IPS DF 19.7 (cell line): ENCODE results near the gene TECPR1.

Source experiments
- DNase-seq: peaks from one replicate; pipeline ENCODE4 v3.0.0-alpha.2; 2013; ENCODE audit warnings: low read depth, low spot score

TECPR1 gene

DNA sequence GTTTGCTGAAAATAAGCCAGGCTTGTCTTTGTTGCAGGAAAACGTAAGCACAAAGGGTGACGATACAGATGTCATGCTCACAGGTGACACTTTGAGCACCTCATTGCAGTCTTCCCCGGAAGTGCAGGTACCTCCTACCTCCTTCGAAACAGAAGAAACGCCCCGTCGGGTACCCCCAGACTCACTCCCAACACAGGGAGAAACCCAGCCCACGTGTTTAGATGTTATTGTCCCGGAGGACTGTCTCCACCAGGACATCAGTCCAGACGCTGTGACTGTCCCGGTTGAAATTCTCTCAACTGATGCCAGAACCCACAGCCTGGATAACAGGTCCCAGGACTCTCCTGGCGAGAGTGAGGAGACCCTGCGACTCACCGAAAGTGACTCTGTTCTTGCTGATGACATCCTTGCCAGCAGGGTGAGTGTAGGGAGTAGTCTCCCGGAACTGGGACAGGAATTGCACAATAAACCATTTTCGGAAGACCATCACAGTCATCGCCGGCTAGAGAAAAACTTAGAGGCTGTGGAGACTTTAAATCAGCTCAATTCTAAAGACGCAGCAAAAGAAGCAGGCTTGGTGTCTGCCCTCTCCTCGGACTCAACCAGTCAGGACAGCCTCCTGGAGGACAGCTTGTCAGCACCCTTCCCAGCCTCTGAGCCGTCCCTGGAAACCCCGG lies 59.1 kb downstream of the TECPR1 start:
- no peak for DNase-seq

DNA sequence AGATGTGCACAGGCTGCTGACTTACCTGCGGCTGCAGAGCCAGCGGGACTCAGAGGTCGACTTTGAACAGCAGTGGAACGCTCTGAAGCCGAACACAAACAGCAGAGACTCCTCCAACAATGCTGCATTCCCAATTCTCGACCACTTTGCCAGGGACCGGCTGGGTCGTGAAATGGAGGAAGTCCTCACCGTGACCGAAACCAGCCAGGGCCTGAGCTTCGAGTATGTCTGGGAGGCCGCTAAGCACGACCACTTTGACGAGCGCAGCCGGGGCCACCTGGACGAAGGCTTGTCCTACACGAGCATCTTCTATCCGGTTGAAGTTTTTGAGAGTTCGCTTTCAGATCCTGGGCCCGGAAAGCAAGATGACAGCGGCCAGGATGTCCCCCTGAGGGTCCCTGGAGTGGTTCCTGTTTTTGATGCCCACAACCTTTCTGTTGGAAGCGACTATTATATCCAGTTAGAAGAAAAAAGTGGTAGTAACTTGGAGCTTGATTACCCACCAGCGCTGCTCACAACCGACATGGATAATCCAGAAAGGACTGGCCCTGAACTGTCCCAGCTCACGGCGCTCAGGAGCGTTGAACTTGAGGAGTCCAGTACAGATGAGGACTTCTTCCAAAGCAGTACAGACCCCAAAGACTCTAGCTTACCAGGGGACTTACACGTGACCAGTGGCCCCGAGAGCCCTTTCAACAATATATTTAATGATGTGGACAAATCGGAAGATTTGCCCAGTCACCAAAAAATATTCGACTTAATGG lies 60.2 kb downstream of the TECPR1 start:
- DNase-seq, result no peak

DNA sequence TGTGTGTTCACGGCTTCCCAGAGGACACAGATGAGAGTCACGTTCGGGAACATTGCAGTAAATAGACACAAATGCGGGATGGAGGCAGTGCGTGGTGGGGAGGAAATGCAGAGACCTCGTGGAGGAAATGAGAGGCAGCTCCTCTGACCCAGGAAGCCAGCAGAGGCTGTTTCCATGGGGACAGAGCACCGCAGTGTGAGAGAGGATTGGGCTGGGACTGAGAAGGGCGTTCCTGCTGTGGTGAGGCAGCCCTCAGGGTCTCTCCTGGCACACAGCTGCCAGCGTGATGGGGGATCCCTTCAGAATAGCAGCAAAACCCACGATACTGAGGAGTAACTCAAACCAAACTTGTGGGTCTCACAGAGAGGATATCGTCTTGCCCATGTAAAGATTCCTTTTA lies 62.5 kb downstream of the TECPR1 start:
- DNase-seq, result no peak

DNA sequence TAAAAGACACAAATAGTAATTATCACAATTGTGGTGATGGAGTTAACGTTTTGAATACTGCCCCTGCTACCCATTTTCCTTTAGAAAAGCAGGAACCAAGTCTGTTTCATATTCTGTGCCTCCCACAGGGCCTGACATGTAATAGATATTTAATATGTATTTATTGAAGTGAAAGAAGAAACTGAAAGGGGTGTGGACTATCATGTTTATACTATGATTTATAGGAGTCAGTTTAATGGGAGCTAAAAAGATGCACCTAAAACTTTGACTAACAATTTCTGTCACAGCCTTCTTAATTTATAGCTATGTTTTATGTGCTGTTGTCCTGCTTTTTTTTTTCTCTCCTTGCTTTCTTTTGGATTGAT lies 64.9 kb downstream of the TECPR1 start:
- DNase-seq, result no peak

DNA sequence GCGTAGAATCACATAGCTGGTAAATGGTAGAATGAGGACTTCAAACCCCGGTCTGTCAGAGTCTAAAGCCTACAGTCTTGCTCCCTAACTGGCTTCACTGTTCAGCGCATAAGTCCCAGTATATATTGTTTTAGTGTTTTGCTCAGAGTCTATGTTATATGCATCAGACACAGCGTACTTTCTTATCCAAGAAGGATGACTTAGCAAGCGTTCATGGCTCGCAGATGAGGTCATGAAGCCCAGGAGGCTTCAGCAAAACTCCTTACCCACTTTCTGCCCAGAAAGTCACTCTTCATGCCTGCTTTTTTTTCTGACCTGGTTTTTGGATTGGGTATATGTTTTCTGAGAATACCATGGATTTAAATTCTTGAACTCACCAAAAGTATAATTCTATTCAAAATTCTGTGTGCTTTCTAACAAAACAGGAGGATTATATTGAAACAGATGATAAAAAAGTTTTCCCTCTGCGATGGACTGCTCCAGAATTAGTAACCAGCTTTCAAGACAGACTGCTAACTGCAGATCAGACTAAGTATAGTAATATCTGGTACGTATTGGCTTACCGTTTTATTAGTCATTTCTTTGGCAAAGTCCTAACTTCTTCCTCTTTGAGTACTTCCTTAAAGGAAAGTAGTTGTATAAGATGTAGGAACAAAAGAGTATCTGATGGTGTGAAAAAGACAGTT lies 65.4 kb downstream of the TECPR1 start:
- no peak for DNase-seq

DNA sequence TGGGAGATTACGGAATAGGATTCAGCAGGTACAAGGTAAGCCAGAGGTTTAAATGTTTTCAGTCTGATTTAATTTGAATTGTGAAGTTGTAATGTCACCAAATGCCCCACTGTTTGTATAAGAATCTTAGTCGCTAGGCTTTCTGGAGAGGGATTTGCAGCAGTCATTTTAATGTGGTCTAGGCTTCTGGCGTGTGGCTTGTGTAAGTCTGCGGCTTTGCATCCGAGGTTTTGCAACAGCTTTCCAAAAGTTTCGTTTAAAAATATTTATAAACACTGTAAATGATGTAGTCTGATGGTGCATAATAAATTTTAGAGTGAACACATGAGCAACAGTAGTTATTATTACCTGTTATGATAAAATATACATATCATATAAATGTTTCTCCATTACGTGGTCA lies 66.9 kb downstream of the TECPR1 start:
- no peak for DNase-seq

DNA sequence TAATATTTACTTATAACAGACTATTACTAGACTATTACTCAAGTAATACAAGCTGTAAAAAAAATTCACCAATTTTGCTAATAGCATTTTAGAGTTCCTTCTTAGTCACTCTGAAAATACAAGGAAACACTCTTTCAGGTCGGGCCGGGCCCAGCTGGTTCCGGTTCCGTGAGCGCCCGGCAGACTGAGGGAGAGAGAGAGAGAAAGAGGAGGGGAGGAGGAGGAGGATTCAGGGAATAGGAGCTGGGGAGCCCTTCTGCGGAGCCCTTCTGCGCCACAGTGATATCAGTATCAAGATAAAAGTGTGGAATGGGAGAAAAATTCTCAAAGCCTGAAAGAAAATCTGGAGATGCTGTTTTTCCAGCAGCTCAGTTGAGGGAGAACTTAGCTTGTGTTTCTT lies 71.3 kb downstream of the TECPR1 start:
- no peak for DNase-seq

DNA sequence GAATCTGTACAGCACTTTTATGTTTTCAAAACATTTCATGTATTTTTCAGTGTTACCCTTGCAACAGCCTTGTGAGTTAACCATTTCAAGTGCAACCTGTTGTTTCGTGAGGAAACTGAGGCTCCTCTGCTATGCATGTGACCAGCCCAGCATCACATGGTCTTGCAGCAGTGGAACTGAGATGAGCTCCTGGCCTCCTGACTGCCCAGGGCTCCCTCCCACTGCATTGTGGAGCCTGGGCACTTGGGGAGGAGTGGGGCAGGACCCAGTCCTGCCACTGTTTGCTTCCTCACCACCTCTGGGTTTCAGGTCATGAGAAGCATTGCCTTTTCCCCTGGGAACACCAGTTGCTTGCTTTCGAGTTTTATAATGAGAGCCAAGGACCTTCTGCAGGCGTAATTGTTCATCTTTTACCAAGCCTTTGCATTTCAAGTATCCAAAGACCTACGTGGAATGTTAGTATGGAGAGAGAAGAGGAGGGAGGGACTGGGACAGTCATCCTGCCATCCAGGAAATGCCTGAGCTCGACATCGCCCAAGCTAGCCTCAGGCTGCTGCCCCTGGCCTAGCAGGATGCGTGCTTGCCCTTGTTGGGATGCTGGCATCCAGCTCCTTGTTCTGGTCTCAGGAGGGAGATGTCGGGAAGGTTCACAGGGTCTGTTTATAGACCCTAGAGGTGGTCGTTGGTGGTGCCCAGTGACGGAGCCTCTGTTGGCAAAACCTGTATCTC lies 73.1 kb downstream of the TECPR1 start:
- no peak for DNase-seq

DNA sequence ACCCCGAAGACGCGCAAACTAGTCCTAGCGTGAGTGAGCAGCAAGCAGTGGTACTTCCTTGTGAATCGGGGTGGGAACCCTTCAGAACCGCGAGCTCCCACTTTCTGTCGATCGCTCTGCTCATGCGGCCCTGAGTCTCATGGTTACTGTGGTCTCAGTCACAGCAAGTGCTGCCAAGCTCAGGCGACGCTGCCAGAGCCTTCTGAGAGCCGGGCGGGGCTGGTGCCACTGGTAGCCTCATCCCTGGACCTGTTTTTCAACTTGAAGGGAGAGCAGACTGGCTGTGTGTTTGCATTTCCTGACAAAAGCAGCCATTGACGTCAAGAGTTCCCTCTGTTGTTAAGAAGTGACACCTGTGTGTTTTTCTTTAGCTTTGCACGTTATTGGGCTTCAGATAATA lies 73.7 kb downstream of the TECPR1 start:
- DNase-seq, result no peak

DNA sequence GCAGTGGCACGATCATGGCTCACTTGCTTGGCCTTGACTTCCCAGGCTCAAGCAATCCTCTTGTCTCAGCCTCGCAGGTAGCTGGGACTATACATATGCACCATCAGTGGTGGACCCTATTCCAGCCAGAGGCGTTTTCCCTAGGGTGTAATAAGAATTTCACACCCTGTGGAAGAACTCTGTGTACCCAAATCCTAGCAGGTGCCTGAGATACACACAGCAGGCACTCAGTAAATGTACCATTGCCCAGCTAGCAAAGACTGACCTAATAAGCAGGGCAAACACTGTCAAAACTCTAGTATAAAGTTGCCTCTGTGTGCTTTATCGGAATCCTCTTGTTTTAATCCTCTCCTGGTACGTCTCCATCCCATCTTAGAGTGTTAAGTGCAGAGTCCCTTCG lies 74.5 kb downstream of the TECPR1 start:
- no peak for DNase-seq

DNA sequence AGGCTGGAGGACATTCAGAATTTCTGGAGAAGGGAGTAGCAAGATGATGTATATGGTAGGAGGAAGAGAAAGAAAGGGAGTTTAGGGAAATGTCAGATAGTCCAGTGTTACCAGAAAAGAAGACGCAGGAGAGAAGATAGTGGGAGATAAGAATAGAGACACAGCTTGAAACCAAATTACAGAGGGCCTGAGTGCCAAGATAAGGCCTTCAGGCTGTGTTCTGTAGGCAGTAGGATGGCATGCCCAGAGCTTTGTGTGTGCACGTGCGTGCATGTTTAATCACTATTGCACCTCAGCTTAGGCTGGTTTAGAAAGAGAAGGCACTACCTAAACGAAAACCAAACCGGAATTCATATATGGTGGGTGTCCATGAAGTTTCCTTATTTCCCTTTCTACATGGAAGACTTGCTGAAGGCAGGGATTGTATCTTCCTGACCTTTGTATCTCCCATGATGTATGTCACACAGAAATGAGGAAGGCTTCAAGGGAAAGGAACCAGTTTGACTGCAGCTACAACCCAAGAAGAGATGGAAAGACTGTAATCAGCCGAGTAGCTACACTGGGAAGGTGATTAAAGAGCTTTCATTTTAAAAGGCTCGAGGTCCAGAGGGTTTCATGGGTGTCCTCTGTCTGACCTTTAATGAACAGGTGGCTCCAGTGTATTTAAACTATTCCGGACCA lies 76.6 kb downstream of the TECPR1 start:
- DNase-seq, result no peak

DNA sequence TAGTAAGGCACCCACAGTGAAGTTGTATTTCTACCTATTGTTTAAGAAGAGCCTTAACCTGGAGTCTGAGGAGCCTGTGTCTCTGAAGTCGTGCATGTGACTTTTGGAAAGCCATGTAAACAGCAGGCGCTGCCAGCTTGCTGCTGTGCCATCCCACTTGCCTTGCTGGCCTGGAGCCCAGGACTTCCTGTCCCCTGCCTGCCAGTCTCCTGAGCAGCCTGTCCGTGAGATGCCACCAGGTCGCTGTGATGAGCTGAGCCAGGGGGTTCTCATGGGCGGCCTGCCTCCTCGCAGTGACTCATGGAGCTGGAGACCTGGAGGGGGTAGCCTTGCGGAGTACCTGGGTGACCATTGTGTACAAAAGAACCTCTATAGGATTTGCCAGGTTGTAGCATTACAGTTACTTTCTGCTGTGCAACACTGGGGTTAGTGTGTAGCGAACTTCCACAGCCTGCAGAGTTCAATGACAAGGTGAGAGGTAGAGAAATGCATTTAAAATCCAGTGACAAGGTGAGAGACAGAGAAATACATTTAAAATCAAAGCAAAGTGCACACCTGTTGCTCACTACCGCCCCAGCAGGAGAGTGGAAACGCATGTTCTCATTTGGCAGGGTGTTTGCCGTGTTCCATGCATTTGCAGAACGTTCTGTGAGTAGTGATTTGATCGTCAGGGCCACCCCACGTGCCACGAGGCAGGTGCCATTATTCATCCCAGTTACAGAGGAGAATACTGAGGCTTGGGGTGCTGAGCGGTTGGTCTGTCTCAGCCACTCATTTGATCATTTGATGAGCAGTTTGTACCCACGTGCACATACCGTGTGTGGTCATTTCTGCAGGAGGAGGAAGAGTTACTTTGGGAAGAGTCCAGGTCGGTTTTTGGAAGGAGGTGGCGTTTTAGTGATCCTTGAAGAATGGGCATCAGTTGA lies 77.4 kb downstream of the TECPR1 start:
- no peak for DNase-seq

DNA sequence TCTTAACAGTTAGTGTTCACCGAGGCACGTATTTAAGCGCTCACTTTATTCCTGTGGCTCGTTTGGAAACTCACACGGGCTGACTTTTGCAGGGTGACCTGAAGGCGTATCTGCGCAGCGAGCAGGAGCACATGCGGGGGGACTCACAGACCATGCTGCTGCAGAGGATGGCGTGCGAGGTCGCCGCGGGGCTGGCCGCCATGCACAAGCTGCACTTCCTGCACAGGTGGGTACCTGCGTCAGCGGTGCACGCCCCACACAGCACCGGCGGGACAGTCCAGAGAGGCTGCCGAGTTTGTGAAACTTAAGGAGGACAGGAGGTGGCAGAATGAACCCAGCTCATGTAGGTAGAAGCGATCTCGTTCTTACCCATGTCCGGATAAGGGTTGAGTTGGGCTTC lies 80.6 kb downstream of the TECPR1 start:
- no peak for DNase-seq

DNA sequence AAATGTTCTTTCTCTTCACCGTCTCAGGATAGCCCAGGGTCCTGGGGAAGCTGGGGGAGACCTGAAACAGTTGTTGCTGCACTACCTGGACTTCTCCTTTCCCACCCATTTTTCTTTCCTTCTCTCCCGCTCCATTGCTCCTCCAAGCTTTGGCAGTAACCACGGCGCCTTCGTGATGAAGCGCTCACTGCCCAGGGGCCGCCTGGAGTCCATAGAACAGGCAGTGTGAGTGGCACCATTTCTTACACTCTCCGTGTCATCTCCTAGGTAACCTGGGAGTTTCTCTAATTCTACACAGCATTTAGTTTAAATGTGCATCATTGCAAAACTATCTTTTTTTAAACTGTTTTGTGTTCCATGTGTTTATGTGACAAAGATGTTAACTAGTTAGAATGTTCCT lies 81.1 kb downstream of the TECPR1 start:
- DNase-seq, result no peak

DNA sequence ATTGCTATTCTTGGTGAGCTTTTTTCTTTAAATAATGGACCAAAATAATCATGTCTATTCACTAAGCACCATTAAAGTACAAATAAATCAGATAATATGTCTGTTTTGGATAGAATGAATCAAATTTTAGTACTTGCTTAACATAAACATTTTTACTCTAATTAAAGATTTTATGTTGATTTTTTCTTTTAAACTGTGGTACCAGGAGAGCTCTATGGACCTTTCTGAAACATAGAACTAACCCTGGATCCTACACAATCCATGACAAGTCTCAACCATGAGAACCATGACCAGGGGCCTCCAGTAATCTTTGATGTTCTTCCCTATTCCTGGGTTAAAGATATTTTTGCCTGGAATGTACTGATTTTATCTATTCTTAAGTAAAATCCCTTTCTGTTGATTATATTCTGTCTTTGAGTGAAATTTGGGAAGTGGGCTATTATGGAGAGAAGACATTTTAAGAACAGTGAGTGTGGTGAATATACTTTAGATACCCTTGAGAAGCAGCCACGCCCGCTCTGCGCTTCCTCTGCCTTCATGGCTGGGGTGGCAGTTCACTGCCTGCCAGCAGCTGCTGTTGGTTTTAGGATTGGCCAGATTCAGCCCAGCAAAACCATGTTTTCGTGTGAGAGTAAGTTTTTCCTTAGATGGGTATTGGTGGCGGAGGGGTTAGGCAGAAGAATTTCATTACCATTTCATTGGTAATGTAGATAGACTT lies 83.0 kb downstream of the TECPR1 start:
- DNase-seq, result no peak

DNA sequence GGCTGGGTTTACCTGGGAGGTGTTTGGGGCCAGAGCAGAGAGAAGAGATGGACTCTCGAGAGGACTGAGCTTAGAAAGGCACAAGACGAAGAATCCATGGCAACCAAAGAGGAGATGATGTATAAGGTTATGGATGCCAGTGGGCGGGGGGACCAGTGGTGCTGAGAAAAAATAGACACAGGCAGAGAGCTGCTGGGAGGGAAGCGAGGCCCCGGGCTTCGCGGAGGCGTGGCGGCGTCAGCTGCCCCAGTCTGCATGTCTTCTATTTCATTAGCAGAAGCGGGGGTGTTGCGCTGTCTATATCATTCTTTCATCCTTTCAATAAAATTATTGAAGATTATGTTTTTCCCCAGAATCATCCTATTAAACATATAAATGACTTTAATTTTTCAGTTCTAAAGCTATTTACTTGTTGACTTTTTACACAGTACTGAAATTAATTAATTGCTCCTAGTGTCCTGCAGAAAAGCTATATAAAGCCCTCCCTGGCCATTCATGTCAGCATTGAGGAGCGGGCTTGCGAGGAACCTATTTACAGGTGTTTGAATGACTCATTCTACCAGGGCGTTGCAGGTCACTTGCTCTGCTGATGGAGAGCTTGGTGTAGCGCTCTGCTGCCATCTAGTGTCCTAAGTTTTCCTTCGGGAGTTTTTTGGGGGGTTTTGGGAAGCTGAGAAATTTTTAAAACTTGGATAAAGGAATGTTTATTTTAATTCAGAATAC lies 83.7 kb downstream of the TECPR1 start:
- peak; percentile 54 for DNase-seq

DNA sequence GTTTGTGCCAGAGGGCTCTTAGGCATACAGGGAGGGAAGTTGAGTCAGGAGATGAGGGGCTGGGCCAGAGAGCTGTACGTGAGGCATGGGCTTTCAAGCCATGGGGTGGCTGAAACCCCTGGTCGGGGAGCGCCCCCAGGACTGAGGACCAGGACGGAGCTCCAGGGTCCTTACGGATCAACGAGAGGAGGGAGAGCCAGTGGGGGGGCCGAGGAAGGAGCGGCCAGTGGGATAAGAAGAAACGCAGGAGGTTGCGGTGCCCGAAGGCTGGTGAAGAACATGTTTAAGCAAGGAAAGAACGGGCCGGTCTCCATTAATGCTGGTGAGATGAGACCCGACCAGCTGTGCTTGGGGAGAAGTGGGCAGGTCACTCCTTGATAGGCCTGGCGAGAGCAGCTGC lies 84.4 kb downstream of the TECPR1 start:
- DNase-seq, result no peak

DNA sequence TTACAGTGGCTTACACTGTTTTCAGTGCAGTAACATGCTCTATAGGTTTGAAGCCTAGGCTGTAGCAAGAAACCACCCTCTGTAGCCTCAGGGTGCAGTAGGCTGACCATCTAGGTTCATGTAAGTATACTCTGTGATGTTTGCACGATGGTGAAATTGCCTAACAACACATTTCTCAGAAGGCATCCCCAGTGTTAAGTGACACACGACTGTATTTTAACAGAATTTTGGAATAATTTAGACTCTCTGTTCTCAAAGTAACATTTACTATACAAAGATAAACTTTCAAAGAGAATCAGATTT lies 85.4 kb downstream of the TECPR1 start:
- DNase-seq, result no peak

DNA sequence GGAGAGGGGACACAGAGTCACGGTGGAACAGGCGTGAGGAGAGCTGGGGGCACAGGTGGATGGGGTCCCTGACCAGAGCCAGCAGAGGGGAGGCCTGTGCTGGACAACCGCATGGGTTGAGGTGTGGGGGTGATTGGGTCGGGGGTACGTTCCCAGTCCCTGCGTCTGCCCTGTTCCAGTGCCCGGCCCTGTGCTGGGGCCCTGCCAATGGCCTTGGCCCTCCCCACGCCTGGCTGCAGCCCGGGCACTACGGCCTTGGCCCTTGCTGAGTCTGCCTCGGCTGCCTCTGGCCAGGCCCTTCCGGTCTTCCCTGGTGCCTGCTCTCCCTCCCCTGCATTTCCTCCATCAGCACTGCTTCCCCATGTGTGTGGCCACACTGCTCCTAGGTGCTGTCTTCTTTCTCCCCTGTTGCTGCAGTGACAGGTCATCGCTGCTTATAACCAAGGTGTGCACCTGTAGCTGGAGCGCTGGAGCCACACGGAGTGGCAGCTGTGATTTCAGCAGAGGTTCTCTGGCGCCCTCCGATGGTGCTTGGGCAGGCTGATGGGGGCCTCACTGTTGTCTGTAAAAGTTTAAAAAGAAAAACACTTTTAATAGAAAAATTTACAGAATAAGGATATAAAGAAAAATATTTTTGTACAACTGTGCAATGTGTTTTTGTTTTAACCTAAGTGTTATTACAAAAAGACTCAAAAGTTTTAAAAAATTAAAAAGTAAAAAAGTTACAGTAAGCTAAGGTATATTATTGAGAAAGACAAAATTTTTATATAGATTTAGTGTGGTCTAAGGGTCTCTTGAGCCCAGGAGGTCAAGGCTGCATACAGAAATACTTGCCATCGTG lies 86.0 kb downstream of the TECPR1 start:
- no peak for DNase-seq
